HT1080 (cell line): ENCODE data around the gene NOL12. TPM values are rescaled to one million over a fixed set of nuclear protein-coding genes. Genes with fewer than 3 reads are reported as not detected.

ENCODE experiments used
- DNase-seq: peaks from one replicate; pipeline ENCODE4 v3.0.0-alpha.2; 2015; ENCODE audit warnings: low read depth
- small RNA-seq: library from RNA; depleted of rRNA; stranded (forward); fragments of <200 nt; gene quantifications from one replicate; pipeline ENCODE3, GENCODE V24; 2014
- total RNA-seq: library from RNA; depleted of rRNA; stranded (reverse); fragments of >200 nt; shearing (Covaris generic); gene quantifications from 2 replicates; pipeline ENCODE4 v1.2.3, GENCODE V29; 2014; rRNA removed

NOL12 gene
- total RNA-seq, 1 experiment from 2014 or later = 42.3 TPM

DNA sequence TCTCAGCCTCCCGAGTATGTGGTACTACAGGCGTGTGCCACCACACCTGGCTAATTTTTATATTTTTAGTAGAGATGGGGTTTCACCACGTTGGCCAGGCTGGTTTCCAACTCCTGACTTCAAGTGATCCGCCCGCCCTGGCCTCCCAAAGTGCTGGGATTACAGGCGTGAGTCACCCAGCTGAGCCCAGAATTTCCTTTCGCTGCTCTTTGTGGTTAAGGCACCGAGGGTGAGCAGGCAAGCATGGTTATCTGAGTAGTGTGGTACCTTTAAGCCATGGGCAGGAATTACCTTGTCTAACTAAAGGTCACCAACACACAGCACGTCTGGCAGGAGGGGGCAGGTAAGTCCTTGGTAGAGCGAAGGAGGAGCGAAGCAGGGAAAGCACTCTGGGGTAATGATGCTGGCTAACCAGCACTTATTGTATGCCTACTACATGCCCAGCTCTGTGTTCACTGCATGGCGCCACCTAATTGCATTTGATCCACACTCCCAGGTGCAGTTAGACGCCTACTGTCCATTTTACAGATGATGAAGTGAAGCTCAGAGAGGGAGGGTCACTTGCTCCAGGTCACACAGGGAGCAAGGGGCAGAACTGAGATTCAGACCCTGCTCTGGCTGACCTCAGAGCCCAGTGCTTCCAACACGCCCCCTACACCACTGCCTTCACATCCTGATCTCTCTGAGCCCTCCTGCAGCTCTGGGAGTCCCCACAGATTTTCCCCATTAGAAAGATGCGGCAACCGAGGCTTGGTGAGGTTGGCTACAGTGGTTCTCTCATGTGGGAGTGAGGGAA lies 56.4 kb downstream of the NOL12 start:
- peak; percentile 94 for DNase-seq

Small RNA genes within 50 kb of the gene (small RNA-seq; reads per million reads assigned to genes)
- not detected for gene RN7SL385P

Other genes with a start within 250 kb of the NOL12 start
- gene MFNG, start 200.0 kb upstream of the NOL12 start, total RNA-seq = not detected in 2 replicates
- 22.4 and 25.4 TPM in 2 replicates for gene CARD10, start 166.9 kb upstream of the NOL12 start, total RNA-seq
- gene CDC42EP1, start 125.9 kb upstream of the NOL12 start, total RNA-seq = 67.3 and 95.3 TPM in 2 replicates
- not detected in 2 replicates for gene LGALS2, start 106.3 kb upstream of the NOL12 start, total RNA-seq
- 34.0 and 35.1 TPM in 2 replicates for gene GGA1, start 77.5 kb upstream of the NOL12 start, total RNA-seq
- 7.8 and 14.2 TPM in 2 replicates for gene SH3BP1, start 46.7 kb upstream of the NOL12 start, total RNA-seq
- gene PDXP, start 27.6 kb upstream of the NOL12 start, total RNA-seq = 44.5 and 52.0 TPM in 2 replicates
- gene LGALS1, start 10.7 kb upstream of the NOL12 start, total RNA-seq = 3,838 and 5,466 TPM in 2 replicates
- gene TRIOBP, start 10.7 kb downstream of the NOL12 start, total RNA-seq = 32.3 and 33.3 TPM in 2 replicates
- 13.4 and 14.6 TPM in 2 replicates for gene GCAT, start 121.6 kb downstream of the NOL12 start, total RNA-seq
- gene GALR3, start 137.0 kb downstream of the NOL12 start, total RNA-seq = 0.23 TPM in 1 of 2 replicates, not detected in the other
- gene ANKRD54, start 158.0 kb downstream of the NOL12 start, total RNA-seq = 29.1 and 38.1 TPM in 2 replicates
- 570 and 657 TPM in 2 replicates for gene EIF3L, start 163.1 kb downstream of the NOL12 start, total RNA-seq
- 57.8 and 69.2 TPM in 2 replicates for gene MICALL1, start 220.0 kb downstream of the NOL12 start, total RNA-seq